ENCODE results near the gene WDR37.

WDR37 gene

GRCh38 chr10:1068380-1069361, 12.5 kb downstream of the WDR37 start:
- TF ChIP-seq CTCF (IDR thresholded peaks at IDR 0.05; ENCODE audit: insufficient read depth, missing control alignments) = no peak
- DNase-seq (ENCODE audit: insufficient read length, low spot score) = no peak
- FAIRE-seq = peak; percentile 35

GRCh38 chr10:1070919-1071318, 14.7 kb downstream of the WDR37 start:
- FAIRE-seq (no peak), DNase-seq (ENCODE audit: insufficient read length, low spot score) (no peak)
- TF ChIP-seq CTCF (IDR thresholded peaks at IDR 0.05; ENCODE audit: insufficient read depth, missing control alignments) = no peak

- TF ChIP-seq CTCF (IDR thresholded peaks at IDR 0.05; ENCODE audit: insufficient read depth, missing control alignments) = no peak
- FAIRE-seq (no peak), DNase-seq (ENCODE audit: insufficient read length, low spot score) (no peak)
These were observed 18.0 kb downstream of the WDR37 start for GRCh38 chr10:1074052-1074747.

- FAIRE-seq (no peak), DNase-seq (ENCODE audit: insufficient read length, low spot score) (no peak)
- TF ChIP-seq CTCF (IDR thresholded peaks at IDR 0.05; ENCODE audit: insufficient read depth, missing control alignments) = peak; percentile 9
These were observed 18.6 kb downstream of the WDR37 start for GRCh38 chr10:1074748-1075308.

GRCh38 chr10:1078668-1079067, 22.5 kb downstream of the WDR37 start:
- DNase-seq (ENCODE audit: insufficient read length, low spot score) (no peak), FAIRE-seq (no peak)
- TF ChIP-seq CTCF (IDR thresholded peaks at IDR 0.05; ENCODE audit: insufficient read depth, missing control alignments) = no peak

- no peak for FAIRE-seq
- DNase-seq (ENCODE audit: insufficient read length, low spot score) = no peak
- no peak for TF ChIP-seq CTCF (IDR thresholded peaks at IDR 0.05; ENCODE audit: insufficient read depth, missing control alignments)
These were observed 27.4 kb downstream of the WDR37 start for GRCh38 chr10:1083581-1083980.

All from D721Med (cell line).